ENCODE measurements around the gene LKAAEAR1. TPM values are rescaled to one million over a fixed set of nuclear protein-coding genes. Genes with fewer than 3 reads are reported as not detected.

LKAAEAR1 gene
- total and polyA plus RNA-seq, 4 donors: 0.51 to 2.3 (median 0.65) TPM

GRCh38 chr20:64080013-64080812 lies 4.0 kb downstream of the LKAAEAR1 start, which contains the start of gene OPRL1:
Gene OPRL1 (plus strand): TSS chr20:64080082. CDS start chr20:64092721, 12,639 bp downstream.
- Histone ChIP-seq H3K4me3 (peak within 1 kb of the TSS; percentile 66), H3K27ac (ENCODE audit: low read depth in 1 of 2, low read length in 1 of 2) (peak within 1 kb of the TSS; percentile 24 to 86), H3K4me1 (ENCODE audit: control insufficient read depth in 5 of 5, insufficient read depth in 5 of 5, low read length in 5 of 5) (peaks cover 0 to 55% (median 22%) of the 10 kb centered on the region in 5 donors), H3K27me3 (ENCODE audit: control insufficient read depth in 3 of 3, insufficient read depth in 3 of 3, low read length in 2 of 3) (peaks cover 3 to 20% (median 6%) of the 10 kb centered on the region in 3 donors), H3K36me3 (ENCODE audit: control insufficient read depth in 4 of 4, insufficient read depth in 4 of 4, low read length in 4 of 4) (peaks cover 0 to 7% (median 0%) of the 10 kb centered on the region in 4 donors), H3K9me3 (ENCODE audit: control insufficient read depth in 4 of 4, insufficient read depth in 3 of 4, low read length in 3 of 4) (no peaks in the 10 kb centered on the region), H3K9ac (ENCODE audit: insufficient read depth in 1 of 2, low read length in 2 of 2) (peak within 1 kb of the TSS; percentile 13 to 63)
- TF ChIP-seq CTCF (IDR thresholded peaks at IDR 0.05; ENCODE audit: control extremely low read depth, extremely low read depth): no peak
- DNase-seq: peak in 1 of 3 donors; percentile 40
- 4 to 5% methylated on average over 36 to 62 of the region's 62 CpGs for WGBS, 2 donors
- ATAC-seq (ENCODE audit: insufficient read depth, low FRiP score): no peak

- H3K27ac ChIP-seq (ENCODE audit: low read depth in 1 of 2, low read length in 1 of 2): peak within 1 kb of the TSS; percentile 24 to 86
- no peak for TF ChIP-seq CTCF (IDR thresholded peaks at IDR 0.05; ENCODE audit: control extremely low read depth, extremely low read depth)
- DNase-seq (peak; percentile 80 to 91 (median 80)), ATAC-seq (ENCODE audit: insufficient read depth, low FRiP score) (peak; percentile 56)
- no peaks in the 10 kb centered on the region for H3K9me3 ChIP-seq (ENCODE audit: control insufficient read depth in 4 of 4, insufficient read depth in 3 of 4, low read length in 3 of 4)
- peak within 1 kb of the TSS; percentile 13 to 63 for H3K9ac ChIP-seq (ENCODE audit: insufficient read depth in 1 of 2, low read length in 2 of 2)
- H3K4me1 ChIP-seq (ENCODE audit: control insufficient read depth in 5 of 5, insufficient read depth in 5 of 5, low read length in 5 of 5): peaks cover 0 to 49% (median 18%) of the 10 kb centered on the region in 5 donors
- WGBS, 2 donors: 0% methylated on average over 40 to 72 of the region's 73 CpGs
- peaks cover 0 to 14% (median 0%) of the 10 kb centered on the region in 4 donors for H3K36me3 ChIP-seq (ENCODE audit: control insufficient read depth in 4 of 4, insufficient read depth in 4 of 4, low read length in 4 of 4)
- peaks cover 0 to 13% (median 2%) of the 10 kb centered on the region in 3 donors for H3K27me3 ChIP-seq (ENCODE audit: control insufficient read depth in 3 of 3, insufficient read depth in 3 of 3, low read length in 2 of 3)
- H3K4me3 ChIP-seq: peak within 1 kb of the TSS; percentile 66
Observed at GRCh38 chr20:64079273-64080012, 4.8 kb downstream of the LKAAEAR1 start, which contains the start of gene RGS19. Gene RGS19 (minus strand): TSS chr20:64079518. CDS start chr20:64076886, 2,632 bp downstream.

GRCh38 chr20:64078934-64079272 lies 5.3 kb downstream of the LKAAEAR1 start:
- no peak for ATAC-seq (ENCODE audit: insufficient read depth, low FRiP score)
- Histone ChIP-seq H3K27me3 (ENCODE audit: control insufficient read depth in 3 of 3, insufficient read depth in 3 of 3, low read length in 2 of 3) (peaks cover 0 to 11% (median 0%) of the 10 kb centered on the region in 3 donors), H3K4me1 (ENCODE audit: control insufficient read depth in 5 of 5, insufficient read depth in 5 of 5, low read length in 5 of 5) (peaks cover 0 to 43% (median 18%) of the 10 kb centered on the region in 5 donors), H3K4me3 (peak overlapping the region; percentile 66), H3K27ac (ENCODE audit: low read depth in 1 of 2, low read length in 1 of 2) (peak overlapping the region; percentile 22 to 59), H3K9ac (ENCODE audit: insufficient read depth in 1 of 2, low read length in 2 of 2) (peak overlapping the region in 1 of 2 donors; percentile 63), H3K9me3 (ENCODE audit: control insufficient read depth in 4 of 4, insufficient read depth in 3 of 4, low read length in 3 of 4) (no peaks in the 10 kb centered on the region), H3K36me3 (ENCODE audit: control insufficient read depth in 4 of 4, insufficient read depth in 4 of 4, low read length in 4 of 4) (peaks cover 0 to 19% (median 0%) of the 10 kb centered on the region in 4 donors)
- no peak for TF ChIP-seq CTCF (IDR thresholded peaks at IDR 0.05; ENCODE audit: control extremely low read depth, extremely low read depth)
- WGBS, 2 donors: 3 to 12% methylated on average over 4 of the region's 4 CpGs
- DNase-seq: no peak
